GM18520 (cell line): ENCODE measurements around the gene KRTAP12-1.
"Not testable (repeated sequence)": the region's sequence is repeated elsewhere in the genome, so short reads cannot be mapped to it uniquely, and the experiment has no call there.

Experiments used
- ATAC-seq: cut with Tn5 transposase; IDR thresholded peaks from one replicate; pipeline ENCODE4 v1.9.1; 2021; ENCODE audit not compliant: unreplicated experiment

The KRTAP12-1 gene

GRCh38 chr21:44699502-44700001 lies 17.6 kb upstream of the KRTAP12-1 start:
- no peak for ATAC-seq

- no peak for ATAC-seq
These were observed 16.1 kb upstream of the KRTAP12-1 start for GRCh38 chr21:44697811-44698734.

- ATAC-seq = not testable (repeated sequence)
These were observed 15.3 kb upstream of the KRTAP12-1 start, which contains the start of gene KRTAP10-12 for GRCh38 chr21:44697172-44697810. TSS of gene KRTAP10-12 (plus strand) at chr21:44697172. CDS start at chr21:44697202, 30 bp downstream.

GRCh38 chr21:44696572-44696971 lies 14.6 kb upstream of the KRTAP12-1 start:
- ATAC-seq = no peak

- ATAC-seq = no peak
These were observed 13.7 kb upstream of the KRTAP12-1 start for GRCh38 chr21:44695641-44696040.

- no peak for ATAC-seq
These were observed 13.2 kb upstream of the KRTAP12-1 start for GRCh38 chr21:44695184-44695583.

GRCh38 chr21:44694776-44695175 lies 12.8 kb upstream of the KRTAP12-1 start:
- ATAC-seq = no peak

GRCh38 chr21:44692798-44693512 lies 11.0 kb upstream of the KRTAP12-1 start:
- ATAC-seq = no peak

GRCh38 chr21:44691686-44692085 lies 9.7 kb upstream of the KRTAP12-1 start:
- ATAC-seq = no peak

GRCh38 chr21:44689740-44690139 lies 7.8 kb upstream of the KRTAP12-1 start:
- ATAC-seq = not testable (repeated sequence)

GRCh38 chr21:44687671-44688070 lies 5.7 kb upstream of the KRTAP12-1 start:
- ATAC-seq = no peak

GRCh38 chr21:44686843-44687561 lies 5.0 kb upstream of the KRTAP12-1 start:
- ATAC-seq = no peak

- no peak for ATAC-seq
These were observed 4.2 kb upstream of the KRTAP12-1 start for GRCh38 chr21:44686000-44686781.

- not testable (repeated sequence) for ATAC-seq
These were observed 3.1 kb upstream of the KRTAP12-1 start for GRCh38 chr21:44685050-44685449.

- ATAC-seq = no peak
These were observed 2.5 kb upstream of the KRTAP12-1 start for GRCh38 chr21:44684483-44684882.

- ATAC-seq = no peak
These were observed 2.1 kb upstream of the KRTAP12-1 start for GRCh38 chr21:44684077-44684476.

GRCh38 chr21:44682580-44683151 lies 703 bp upstream of the KRTAP12-1 start:
- ATAC-seq = no peak

GRCh38 chr21:44681152-44681551 lies 811 bp downstream of the KRTAP12-1 start:
- no peak for ATAC-seq

GRCh38 chr21:44677881-44678280 lies 4.1 kb downstream of the KRTAP12-1 start:
- no peak for ATAC-seq
